Ascending aorta (tissue), 2 donors: ENCODE measurements around the gene TMCO6. TPM values are rescaled to one million over a fixed set of nuclear protein-coding genes. Genes with fewer than 3 reads are reported as not detected.
A peak's percentile ranks its signal among the peaks of the same experiment; 100 is the strongest.

ENCODE experiments used
- DNase-seq, 2 donors: peaks; one replicate each; pipeline ENCODE4 v3.0.0-alpha.2; 2019; ENCODE audit warnings: low spot score in 2 of 2
- H3K27ac ChIP-seq, 2 donors: fragments of 200-600 bp; sonication (generic); one replicate each; pipeline ENCODE4 v1.5.1; 2016 to 2017; ENCODE audit warnings: mild to moderate bottlenecking in 1 of 2
- H3K27me3 ChIP-seq: fragments of 200-600 bp; sonication (generic); one replicate; pipeline ENCODE4 v1.5.1; 2017
- H3K36me3 ChIP-seq, 2 donors: fragments of 200-600 bp; sonication (generic); one replicate each; pipeline ENCODE4 v1.5.1; 2016
- H3K4me1 ChIP-seq, 2 donors: fragments of 200-600 bp; sonication (generic); one replicate each; pipeline ENCODE4 v1.5.1; 2016 to 2017; ENCODE audit warnings: mild to moderate bottlenecking in 1 of 2
- H3K4me3 ChIP-seq, 2 donors: fragments of 200-600 bp; sonication (generic); one replicate each; pipeline ENCODE4 v1.5.1; 2016 to 2017; ENCODE audit warnings: mild to moderate bottlenecking in 1 of 2
- H3K9me3 ChIP-seq, 2 donors: fragments of 200-600 bp; sonication (generic); one replicate each; pipeline ENCODE4 v1.5.1; 2016
- CTCF ChIP-seq, 3 experiments: fragments of 200-600 bp in 2 of 3; fragments of 450-650 bp in 1 of 3; sonication (generic) in 2 of 3; IDR thresholded peaks; one replicate each; pipeline ENCODE4 v1.5.1; 2016 to 2019; ENCODE audit warnings: antibody characterized with exemption in 3 of 3, mild to moderate bottlenecking in 1 of 3, moderate library complexity in 1 of 3
- intact Hi-C: fragments of 100-400 bp; cut with DNase I; formaldehyde crosslinking; loops from one replicate; pipeline ENCODE4 v1.15.1; 2023
- total RNA-seq: library from RNA; depleted of rRNA; stranded (reverse); fragments of >200 nt; gene quantifications from one replicate; pipeline ENCODE4 v1.1.0, GENCODE V29; 2016

TMCO6 gene
- total RNA-seq, 1 donor from 2014 or later, result 87.7 TPM

DNA sequence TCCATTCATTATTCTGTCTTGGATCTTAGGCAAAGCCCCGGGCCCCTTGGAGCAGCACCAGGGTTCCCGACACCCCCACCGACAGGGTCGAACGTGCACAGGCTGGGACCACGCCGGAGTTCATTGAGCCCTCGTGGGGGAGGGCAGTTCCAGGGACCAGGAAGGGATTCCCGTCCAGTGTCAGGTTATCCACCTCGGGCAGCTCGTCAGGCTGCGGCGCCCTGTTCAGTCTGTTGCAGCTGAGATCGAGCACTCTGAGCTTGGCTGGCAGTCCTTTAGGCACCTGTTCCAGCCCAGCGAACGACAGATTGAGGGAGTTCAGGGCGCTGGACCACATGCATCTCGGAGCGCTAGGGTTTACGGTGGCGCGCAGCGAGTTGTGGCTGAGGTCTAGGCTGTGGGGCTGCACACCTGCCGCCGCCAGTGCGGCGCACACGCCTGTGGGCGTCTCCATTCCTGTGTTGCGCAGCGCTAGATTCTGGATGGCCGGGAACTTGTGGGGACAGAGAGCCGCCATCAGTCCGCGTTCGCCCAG, 7.4 kb upstream of the TMCO6 start:
- intact Hi-C loops, result no loop called here
- no peak for TF ChIP-seq CTCF (IDR thresholded peaks at IDR 0.05)

DNA sequence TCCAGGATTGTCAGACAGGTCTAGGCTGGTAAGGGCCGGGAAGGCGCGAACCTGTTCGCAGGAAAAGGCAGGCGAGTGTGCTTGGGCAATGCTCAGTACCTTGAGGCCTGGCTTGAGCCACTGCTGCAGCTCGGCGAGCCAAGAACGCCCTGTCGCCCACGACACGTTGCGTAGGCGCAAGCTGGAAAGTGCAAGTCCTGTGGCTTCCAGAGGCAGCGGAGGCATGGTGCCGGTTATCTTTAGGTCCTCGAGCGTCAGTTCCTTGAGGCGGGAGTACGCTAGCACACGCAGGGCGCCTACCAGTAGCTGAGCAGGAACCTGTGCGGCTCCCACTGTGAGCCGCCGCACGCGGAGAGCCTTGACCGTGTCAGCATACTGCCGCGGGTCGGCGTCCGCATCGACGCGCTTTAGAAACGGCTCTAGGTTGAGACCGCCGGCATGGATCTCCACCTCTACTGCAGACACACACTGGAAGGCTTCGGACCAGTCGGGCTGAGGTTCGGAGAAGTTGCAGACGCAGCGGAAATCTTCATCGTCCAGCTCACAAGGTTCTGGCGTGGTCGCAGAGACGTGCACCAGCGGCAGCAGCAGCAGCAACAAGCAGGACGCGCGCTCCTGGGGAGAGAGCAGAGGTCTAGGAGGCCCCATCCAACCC, 6.8 kb upstream of the TMCO6 start:
- peak overlapping the region; percentile 25 to 30 for H3K27ac ChIP-seq
- TF ChIP-seq CTCF (IDR thresholded peaks at IDR 0.05), result no peak
- intact Hi-C loops, result no loop called here

More for the DNA sequence above, 7.4 kb upstream of the TMCO6 start:
- Histone ChIP-seq H3K4me3 (peak overlapping the region; percentile 54 to 75), H3K4me1 (peaks cover 0 to 4% of the 10 kb centered on the region in 2 donors), H3K9me3 (no peaks in the 10 kb centered on the region), H3K36me3 (no peaks in the 10 kb centered on the region), H3K27me3 (no peaks in the 10 kb centered on the region), H3K27ac (peak overlapping the region; percentile 25 to 30)
- no peak for DNase-seq

GRCh38 chr5:140633021-140633471, 6.2 kb upstream of the TMCO6 start, which contains the start of gene CD14:
CD14 (minus strand) TSS chr5:140633175; CDS start chr5:140633071, 104 bp downstream.
- TF ChIP-seq CTCF (IDR thresholded peaks at IDR 0.05), result no peak
- H3K9me3 ChIP-seq, result no peaks in the 10 kb centered on the region

More for the DNA sequence above, 6.8 kb upstream of the TMCO6 start:
- H3K36me3 ChIP-seq, result no peaks in the 10 kb centered on the region
- no peaks in the 10 kb centered on the region for H3K9me3 ChIP-seq
- H3K27me3 ChIP-seq, result no peaks in the 10 kb centered on the region
- DNase-seq, result peak in 1 of 2 donors; percentile 74
- peaks cover 0 to 4% of the 10 kb centered on the region in 2 donors for H3K4me1 ChIP-seq
- H3K4me3 ChIP-seq, result peak overlapping the region; percentile 54 to 75

DNA sequence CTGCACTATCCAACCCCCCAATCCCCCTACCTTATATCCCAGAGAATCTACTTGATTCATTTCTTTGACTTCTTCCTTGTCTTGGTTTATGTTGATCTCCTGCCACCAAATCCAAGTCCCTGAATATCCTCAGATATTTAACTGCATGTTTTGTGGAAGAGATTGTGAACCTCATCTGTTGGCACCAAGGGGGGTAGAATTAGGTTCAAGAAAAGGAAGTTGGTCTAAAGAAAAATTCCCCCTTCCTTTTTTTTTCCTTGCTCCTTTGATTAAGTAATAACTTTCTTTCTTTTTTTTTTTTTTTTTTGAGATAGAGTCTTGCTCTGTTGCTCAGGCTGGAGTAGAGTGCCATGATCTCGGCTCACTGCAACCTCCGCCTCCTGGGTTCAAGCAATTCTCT, 5.8 kb upstream of the TMCO6 start:
- H3K4me3 ChIP-seq, result peak overlapping the region; percentile 54 to 75
- H3K27me3 ChIP-seq, result no peaks in the 10 kb centered on the region
- TF ChIP-seq CTCF (IDR thresholded peaks at IDR 0.05), result no peak
- intact Hi-C loops, result no loop called here
- DNase-seq, result no peak
- H3K4me1 ChIP-seq, result peaks cover under 1 to 4% of the 10 kb centered on the region in 2 donors
- no peaks in the 10 kb centered on the region for H3K9me3 ChIP-seq
- H3K27ac ChIP-seq, result peak overlapping the region in 1 of 2 donors; percentile 25
- no peaks in the 10 kb centered on the region for H3K36me3 ChIP-seq

More at GRCh38 chr5:140633021-140633471, 6.2 kb upstream of the TMCO6 start, which contains the start of gene CD14:
- Histone ChIP-seq H3K36me3 (no peaks in the 10 kb centered on the region), H3K27ac (peak within 1 kb of the TSS; percentile 25 to 30), H3K4me3 (peak within 1 kb of the TSS; percentile 54 to 75), H3K27me3 (no peaks in the 10 kb centered on the region), H3K4me1 (peaks cover 0 to 4% of the 10 kb centered on the region in 2 donors)
- DNase-seq, result peak; percentile 55 to 80
- intact Hi-C loops, result no loop called here

DNA sequence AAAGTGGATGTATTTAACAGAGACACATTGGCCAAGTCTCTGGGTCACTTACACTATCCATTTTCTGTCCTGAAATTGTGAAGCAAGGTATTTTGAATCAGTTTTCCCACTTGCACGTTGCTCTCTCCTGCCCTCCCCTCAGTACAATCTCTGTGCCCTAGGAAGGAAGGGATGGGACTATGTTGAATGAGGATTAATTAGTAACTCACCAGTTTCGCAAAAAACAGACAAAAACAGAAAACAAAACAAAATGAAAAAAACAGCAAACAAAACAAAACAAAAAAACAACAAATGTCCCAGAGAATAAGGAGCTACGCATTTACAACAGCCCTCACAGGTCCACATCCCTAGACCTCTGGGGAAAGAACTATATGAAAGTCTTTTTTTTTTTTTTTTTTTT, 5.1 kb upstream of the TMCO6 start:
- H3K4me1 ChIP-seq, result peaks cover 3 to 8% of the 10 kb centered on the region in 2 donors
- no peak overlapping the region for H3K27ac ChIP-seq
- H3K4me3 ChIP-seq, result no peak overlapping the region
- TF ChIP-seq CTCF (IDR thresholded peaks at IDR 0.05), result no peak
- H3K36me3 ChIP-seq, result no peaks in the 10 kb centered on the region
- DNase-seq, result no peak
- no peaks in the 10 kb centered on the region for H3K9me3 ChIP-seq
- H3K27me3 ChIP-seq, result no peaks in the 10 kb centered on the region
- intact Hi-C loops, result no loop called here
